Gastrocnemius medialis (tissue), 4 donors: ENCODE measurements around the gene ATAD1. TPM values are rescaled to one million over a fixed set of nuclear protein-coding genes. Genes with fewer than 3 reads are reported as not detected.

Source experiments
- ATAC-seq, 2 donors: fragments of 150-250 bp; one replicate each; pipeline ENCODE4 v1.9.1; 2016
- DNase-seq, 2 donors: peaks; one replicate each; pipeline ENCODE4 v3.0.0-alpha.2; 2019
- H3K27ac ChIP-seq, 4 donors: fragments of 200-600 bp; sonication (generic); 1 replicate in 1 of 4; 2 replicates in 3 of 4; pipeline ENCODE4 v1.5.1; 2016 to 2018; ENCODE audit warnings: mild to moderate bottlenecking in 2 of 4, moderate library complexity in 1 of 4
- H3K27me3 ChIP-seq, 3 donors: fragments of 200-600 bp; sonication (generic) in 2 of 3; 1 replicate in 1 of 3; 2 replicates in 2 of 3; pipeline versions ENCODE4 v1.5.1 to v1.6.0; 2016 to 2019; ENCODE audit warnings: mild to moderate bottlenecking in 1 of 3, moderate library complexity in 1 of 3
- H3K36me3 ChIP-seq, 2 donors: fragments of 200-600 bp; sonication (generic) in 1 of 2; one replicate each; pipeline ENCODE4 v1.5.1; 2017 to 2018
- H3K4me1 ChIP-seq, 2 donors: fragments of 200-600 bp; sonication (generic) in 1 of 2; one replicate each; pipeline ENCODE4 v1.5.1; 2016 to 2017; ENCODE audit warnings: mild to moderate bottlenecking in 2 of 2
- H3K4me3 ChIP-seq, 4 donors: fragments of 200-600 bp; sonication (generic) in 3 of 4; 1 replicate in 1 of 4; 2 replicates in 3 of 4; pipeline ENCODE4 v1.5.1; 2016 to 2019; ENCODE audit warnings: mild to moderate bottlenecking in 2 of 4
- H3K9me3 ChIP-seq, 3 donors: fragments of 200-600 bp; sonication (generic) in 2 of 3; 1 replicate in 1 of 3; 2 replicates in 2 of 3; pipeline ENCODE4 v1.5.1; 2016 to 2019
- POLR2A ChIP-seq, 2 donors: fragments of 450-650 bp; IDR thresholded peaks; one replicate each; pipeline ENCODE4 v1.6.1; 2017; ENCODE audit warnings: antibody characterized with exemption in 2 of 2, mild to moderate bottlenecking in 2 of 2, moderate library complexity in 2 of 2
- in situ Hi-C, 4 donors: fragments of 200-750 bp; cut with MboI; loops; one replicate each; pipeline versions ENCODE4 v1.15.0 to v1.8.0; 2017; ENCODE audit warnings: low sequenced_read_pairs in 4 of 4
- intact Hi-C: fragments of 100-400 bp; cut with DNase I; formaldehyde crosslinking; loops from one replicate; pipeline ENCODE4 v1.15.1; 2023; ENCODE audit warnings: low total_unique reads
- total RNA-seq, 4 donors: library from RNA; depleted of rRNA; stranded (reverse); fragments of >200 nt; gene quantifications; one replicate each; pipeline versions ENCODE4 v1.1.0 to v1.2.3, GENCODE V29; 2016
- TF ChIP-seq, protein P1 (sequence below), 5 experiments: fragments of 450-650 bp in 3 of 5; fragments of 200-600 bp in 2 of 5; sonication (generic) in 2 of 5; IDR thresholded peaks in 4 of 5; conservative IDR thresholded peaks in 1 of 5; 1 replicate in 4 of 5; 2 replicates in 1 of 5; pipeline ENCODE4 v1.5.1; 2016 to 2019; ENCODE audit warnings: antibody characterized with exemption in 5 of 5, mild to moderate bottlenecking in 3 of 5, moderate library complexity in 3 of 5

ATAD1 gene
- total RNA-seq, 4 donors from 2014 or later, result 32.0 to 65.4 (median 51.0) TPM

DNA sequence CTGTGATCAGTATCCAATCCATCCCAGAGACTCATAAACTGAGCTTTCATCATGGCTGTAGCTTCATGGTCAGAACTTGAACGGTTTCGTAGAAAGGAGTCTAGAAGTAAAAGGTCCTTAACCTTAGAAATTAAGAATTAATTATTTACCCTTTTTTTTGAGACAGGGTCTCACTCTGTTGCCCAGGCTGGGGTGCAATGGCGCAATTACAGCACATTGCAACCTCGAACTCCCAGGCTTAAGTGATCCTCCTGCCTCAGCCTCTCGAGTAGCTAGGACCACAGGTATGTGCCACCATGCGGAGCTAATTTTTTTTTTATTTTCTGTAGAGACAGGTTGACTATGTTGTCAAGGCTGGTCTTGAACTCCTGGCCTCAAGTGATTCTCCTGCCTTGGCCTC lies 41.7 kb downstream of the ATAD1 start:
- Histone ChIP-seq H3K4me1 (no peaks in the 10 kb centered on the region), H3K36me3 (peaks cover 0 to 25% of the 10 kb centered on the region in 2 donors), H3K4me3 (no peak overlapping the region), H3K9me3 (no peaks in the 10 kb centered on the region), H3K27ac (no peak overlapping the region), H3K27me3 (no peaks in the 10 kb centered on the region)
- DNase-seq, result no peak
- TF ChIP-seq, protein P1, sequence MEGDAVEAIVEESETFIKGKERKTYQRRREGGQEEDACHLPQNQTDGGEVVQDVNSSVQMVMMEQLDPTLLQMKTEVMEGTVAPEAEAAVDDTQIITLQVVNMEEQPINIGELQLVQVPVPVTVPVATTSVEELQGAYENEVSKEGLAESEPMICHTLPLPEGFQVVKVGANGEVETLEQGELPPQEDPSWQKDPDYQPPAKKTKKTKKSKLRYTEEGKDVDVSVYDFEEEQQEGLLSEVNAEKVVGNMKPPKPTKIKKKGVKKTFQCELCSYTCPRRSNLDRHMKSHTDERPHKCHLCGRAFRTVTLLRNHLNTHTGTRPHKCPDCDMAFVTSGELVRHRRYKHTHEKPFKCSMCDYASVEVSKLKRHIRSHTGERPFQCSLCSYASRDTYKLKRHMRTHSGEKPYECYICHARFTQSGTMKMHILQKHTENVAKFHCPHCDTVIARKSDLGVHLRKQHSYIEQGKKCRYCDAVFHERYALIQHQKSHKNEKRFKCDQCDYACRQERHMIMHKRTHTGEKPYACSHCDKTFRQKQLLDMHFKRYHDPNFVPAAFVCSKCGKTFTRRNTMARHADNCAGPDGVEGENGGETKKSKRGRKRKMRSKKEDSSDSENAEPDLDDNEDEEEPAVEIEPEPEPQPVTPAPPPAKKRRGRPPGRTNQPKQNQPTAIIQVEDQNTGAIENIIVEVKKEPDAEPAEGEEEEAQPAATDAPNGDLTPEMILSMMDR (IDR thresholded peaks at IDR 0.05 in 4 of 5, conservative IDR thresholded peaks at IDR 0.05 in 1 of 5), result no peak
- no peak for TF ChIP-seq POLR2A (IDR thresholded peaks at IDR 0.05)
- in situ Hi-C loops, result no loop called here
- ATAC-seq, result no peak
- intact Hi-C loops, result no loop called here

DNA sequence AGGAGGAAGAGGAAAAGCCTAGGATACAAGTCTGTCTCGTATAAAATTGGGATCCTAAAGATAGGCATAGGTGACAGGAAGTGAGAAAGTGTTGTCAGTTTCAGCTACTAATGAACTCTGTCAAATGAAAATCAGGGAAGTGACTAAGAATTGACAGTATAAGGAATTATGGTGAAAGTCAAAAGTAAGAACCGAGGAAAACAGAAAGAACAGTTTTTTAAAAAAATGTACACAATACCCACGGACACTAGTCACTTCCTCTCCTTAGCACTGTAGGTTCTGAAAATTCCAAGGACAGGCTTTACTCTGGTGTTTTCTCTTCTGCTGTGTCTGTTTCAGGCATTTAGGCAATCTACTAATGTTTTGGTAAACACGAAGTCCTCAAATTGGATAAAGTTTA lies 42.3 kb downstream of the ATAD1 start:
- TF ChIP-seq POLR2A (IDR thresholded peaks at IDR 0.05), result no peak
- TF ChIP-seq, protein P1 (IDR thresholded peaks at IDR 0.05 in 4 of 5, conservative IDR thresholded peaks at IDR 0.05 in 1 of 5), result no peak
- Histone ChIP-seq H3K36me3 (peaks cover 0 to 21% of the 10 kb centered on the region in 2 donors), H3K4me1 (no peaks in the 10 kb centered on the region), H3K9me3 (no peaks in the 10 kb centered on the region), H3K4me3 (no peak overlapping the region), H3K27ac (no peak overlapping the region), H3K27me3 (no peaks in the 10 kb centered on the region)
- in situ Hi-C loops (no loop called here), intact Hi-C loops (no loop called here)
- DNase-seq (no peak), ATAC-seq (no peak)

DNA sequence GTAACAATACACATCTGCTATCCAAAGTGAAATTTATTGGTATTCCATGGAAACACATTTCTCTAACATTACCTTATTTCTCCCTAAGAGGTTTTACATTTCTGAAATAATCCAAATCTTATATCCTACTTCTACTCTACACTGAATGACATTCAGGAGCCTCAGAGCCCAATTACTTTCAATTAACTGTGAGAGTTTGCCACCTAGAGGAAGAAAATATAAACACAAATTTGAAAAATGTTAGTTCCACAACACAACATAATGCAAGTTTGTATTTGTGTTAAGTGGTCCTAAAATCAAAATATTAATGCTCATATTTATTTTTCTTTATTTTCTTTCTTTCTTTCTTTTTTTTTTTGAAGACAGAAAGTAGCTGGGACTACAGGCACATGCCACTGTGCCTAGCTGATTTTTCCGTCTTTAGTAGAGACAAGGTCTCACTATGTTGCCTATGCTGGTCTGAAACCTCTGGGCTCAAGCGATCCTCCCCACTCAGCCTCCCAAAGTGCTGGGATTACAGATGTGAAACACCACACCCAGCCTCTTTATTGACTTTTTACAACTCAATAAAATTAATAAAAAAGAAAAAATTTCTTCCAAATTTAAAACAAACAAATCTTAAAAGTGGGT lies 46.0 kb downstream of the ATAD1 start:
- no peak for TF ChIP-seq POLR2A (IDR thresholded peaks at IDR 0.05)
- TF ChIP-seq, protein P1 (IDR thresholded peaks at IDR 0.05 in 4 of 5, conservative IDR thresholded peaks at IDR 0.05 in 1 of 5), result peak in 2 of 5 experiments; percentile 41 to 50
- ATAC-seq, result no peak
- no peak for DNase-seq
- Histone ChIP-seq H3K27ac (no peak overlapping the region), H3K27me3 (no peaks in the 10 kb centered on the region), H3K36me3 (peaks cover 0 to 15% of the 10 kb centered on the region in 2 donors), H3K4me3 (no peak overlapping the region), H3K4me1 (no peaks in the 10 kb centered on the region), H3K9me3 (no peaks in the 10 kb centered on the region)
- intact Hi-C loops, result loop anchor here (2.0 to 5.0 kb wide), 2 partner anchors 115 to 240 kb away; no protein-coding TSS in a partner anchor
- in situ Hi-C loops, result loop anchor here in 2 of 4 donors (25.0 kb wide), 1 partner anchor 235 kb away; no protein-coding TSS in a partner anchor

DNA sequence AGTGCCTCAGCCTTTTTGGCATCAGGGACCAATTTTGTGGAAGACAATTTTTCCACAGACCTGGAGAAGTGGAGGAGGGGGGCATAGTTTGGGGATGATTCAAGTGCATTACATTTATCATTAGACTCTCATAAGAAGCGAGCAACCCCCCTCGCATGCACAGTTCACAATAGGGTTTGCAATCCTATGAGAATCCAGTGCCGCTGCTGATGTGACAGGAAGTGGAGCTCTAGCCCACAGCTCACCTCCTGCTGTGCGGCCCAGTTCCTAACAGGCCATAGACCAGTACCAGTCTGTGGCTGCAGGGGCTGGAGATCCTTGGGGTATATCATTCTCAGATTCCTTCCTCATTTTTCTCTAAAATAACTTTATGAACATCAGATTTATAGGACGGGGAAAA lies 50.8 kb downstream of the ATAD1 start:
- Histone ChIP-seq H3K36me3 (no peaks in the 10 kb centered on the region), H3K27me3 (no peaks in the 10 kb centered on the region), H3K4me3 (no peak overlapping the region), H3K27ac (no peak overlapping the region), H3K4me1 (peaks cover 0 to 2% of the 10 kb centered on the region in 2 donors), H3K9me3 (no peaks in the 10 kb centered on the region)
- DNase-seq (no peak), ATAC-seq (no peak)
- intact Hi-C loops, result no loop called here
- TF ChIP-seq, protein P1 (IDR thresholded peaks at IDR 0.05 in 4 of 5, conservative IDR thresholded peaks at IDR 0.05 in 1 of 5), result no peak
- in situ Hi-C loops, result loop anchor here in 2 of 4 donors (25.0 kb wide), 1 partner anchor 230 kb away; no protein-coding TSS in a partner anchor
